GM18861 (cell line): ENCODE results near the gene UQCRHL.

Experiments
- ATAC-seq: cut with Tn5 transposase; IDR thresholded peaks from one replicate; pipeline ENCODE4 v1.9.1; 2021; ENCODE audit not compliant: unreplicated experiment

The UQCRHL gene

DNA sequence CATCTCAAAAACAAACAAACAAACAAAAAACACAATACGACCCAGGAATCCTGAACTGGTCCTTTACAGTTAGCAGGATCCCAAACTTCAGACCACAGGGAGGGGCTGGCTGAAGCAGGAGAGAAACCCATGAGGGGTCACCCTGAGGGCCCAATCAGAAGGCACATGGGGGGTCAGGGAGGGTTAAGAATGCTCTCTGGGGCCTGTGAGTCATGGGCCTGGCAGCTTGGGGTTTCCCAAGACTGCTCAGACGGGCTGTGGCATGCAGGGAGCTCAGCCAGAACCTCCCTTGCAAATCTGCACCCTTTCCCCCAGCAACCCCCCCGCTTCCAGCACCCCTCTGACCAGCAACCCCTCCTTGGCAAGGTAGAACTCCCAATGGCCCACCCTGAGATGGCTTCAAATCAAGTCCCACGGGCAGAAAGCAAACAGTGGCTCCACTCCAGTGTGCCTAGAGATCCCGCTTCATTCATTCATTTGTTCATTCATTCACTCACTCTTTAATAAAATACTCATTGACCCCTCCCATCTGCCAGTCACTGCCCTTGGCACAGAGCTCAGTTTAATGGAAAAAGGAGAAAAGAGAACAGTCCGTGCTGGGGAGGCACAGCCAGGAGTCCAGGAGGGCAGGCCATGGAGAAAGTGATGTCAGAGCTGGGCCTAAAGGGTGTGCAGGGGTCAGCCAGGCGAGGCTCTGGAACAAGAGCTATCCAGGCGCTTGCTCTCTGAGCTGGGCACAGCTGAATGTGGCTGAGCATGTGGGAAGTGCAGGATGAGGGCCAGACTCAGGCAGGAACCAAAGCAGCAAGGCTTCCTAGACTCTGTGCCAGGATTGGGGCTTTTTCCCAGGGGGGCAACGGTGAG lies 8.2 kb downstream of the UQCRHL start:
- no peak for ATAC-seq

DNA sequence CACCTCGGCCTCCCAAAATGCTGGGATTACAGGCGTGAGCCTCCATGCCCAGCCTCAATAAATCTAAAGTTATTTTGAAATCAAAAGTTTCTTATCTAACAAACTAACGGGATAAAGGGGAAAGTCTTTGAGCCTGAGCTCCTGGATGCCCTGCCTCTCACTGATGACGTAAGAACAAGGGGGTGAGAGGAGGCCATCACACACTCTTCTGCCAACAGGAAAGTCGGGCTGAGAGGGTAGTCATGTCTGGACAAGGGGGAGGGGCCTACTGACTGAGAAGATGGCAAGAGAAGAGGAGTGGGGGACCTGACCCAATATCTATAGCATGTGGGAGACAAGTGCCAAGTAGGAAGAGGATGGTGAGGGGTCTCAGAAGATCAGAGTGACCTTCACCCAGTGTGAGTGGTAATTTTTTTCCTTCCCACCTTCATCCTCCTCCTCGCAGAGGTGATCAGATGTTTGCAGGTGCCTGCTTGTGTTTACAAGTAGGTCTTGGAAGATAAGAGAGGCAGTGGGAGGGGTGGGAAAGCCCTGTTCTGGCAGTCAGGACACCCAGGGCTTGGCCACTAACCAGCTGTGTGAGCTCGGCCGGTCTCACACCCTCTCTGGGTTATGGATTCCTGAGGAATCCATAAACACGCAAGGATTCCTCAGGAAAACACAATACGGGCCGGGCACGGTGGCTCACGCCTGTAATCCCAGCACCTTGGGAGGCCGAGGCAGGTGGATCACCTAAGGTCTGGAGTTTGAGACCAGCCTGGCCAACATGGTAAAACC lies 9.6 kb downstream of the UQCRHL start:
- no peak for ATAC-seq

DNA sequence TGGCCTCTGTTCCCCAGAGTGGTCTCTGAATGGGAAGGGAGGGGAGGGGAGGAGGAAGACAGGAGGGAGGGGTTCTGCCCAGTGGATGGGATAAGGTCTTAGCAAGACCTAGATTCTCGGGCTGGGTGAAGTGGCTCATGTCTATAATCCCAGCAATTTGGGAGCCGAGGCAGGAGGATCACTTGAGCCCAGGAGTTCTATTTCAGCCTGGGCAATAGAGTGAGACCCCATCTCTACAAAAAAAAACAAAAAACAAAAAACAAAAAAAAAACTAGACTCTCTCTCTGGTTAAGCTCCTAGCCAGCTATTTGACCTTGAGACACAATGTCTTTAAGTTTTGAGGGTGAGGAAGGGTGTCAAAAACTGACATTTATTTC lies 11.4 kb downstream of the UQCRHL start:
- no peak for ATAC-seq

DNA sequence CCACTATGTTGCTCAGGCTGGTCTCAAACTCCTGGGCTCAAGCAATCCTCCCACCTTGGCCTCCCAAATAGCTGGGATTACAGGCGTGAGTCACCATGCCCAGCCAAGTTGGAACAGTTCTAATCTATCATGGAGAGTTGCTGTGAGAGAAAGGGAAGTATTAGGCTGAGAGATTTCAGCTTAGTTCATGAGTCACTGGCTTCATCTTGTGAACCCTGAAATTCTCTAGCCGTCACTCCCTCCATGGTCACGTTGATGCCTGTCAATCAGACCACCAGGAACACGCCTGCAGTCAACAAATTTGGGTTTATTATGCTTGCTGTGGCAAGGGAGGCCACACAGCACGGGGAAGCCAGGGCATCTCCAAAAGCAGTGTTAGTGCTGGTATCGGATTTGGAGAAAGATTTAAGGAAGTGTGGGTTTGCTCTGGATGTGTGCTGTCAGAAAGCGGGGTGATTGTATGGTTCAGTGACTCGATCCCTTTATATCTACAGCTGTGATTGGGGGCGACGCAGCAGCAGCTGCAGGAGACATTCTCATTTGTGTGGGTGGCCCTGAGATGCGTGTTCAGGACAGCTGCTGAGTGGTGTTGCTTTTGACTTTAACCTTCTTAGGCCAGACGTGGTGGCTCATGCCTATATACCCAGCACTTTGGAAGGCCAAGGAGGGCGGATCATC lies 18.7 kb downstream of the UQCRHL start:
- ATAC-seq = no peak

DNA sequence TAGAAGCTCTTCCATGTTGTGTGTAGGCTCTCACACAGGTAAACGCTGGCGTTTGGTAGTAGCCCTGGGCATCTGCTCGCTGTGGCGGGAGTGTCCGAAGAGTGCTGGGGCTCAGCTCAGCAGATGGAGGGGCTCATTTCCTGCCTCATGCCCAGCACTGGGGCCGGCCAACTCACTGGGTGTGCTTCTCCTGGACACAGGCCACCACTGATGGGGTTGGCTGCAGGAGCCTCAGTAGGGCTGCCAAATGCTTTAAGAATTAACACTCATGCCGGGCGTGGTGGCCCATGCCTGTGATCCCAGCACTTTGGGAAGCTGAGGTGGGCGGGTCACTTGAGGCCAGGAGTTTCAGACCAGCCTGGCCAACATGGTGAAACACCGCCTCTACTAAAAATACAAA lies 20.9 kb downstream of the UQCRHL start:
- ATAC-seq = no peak

DNA sequence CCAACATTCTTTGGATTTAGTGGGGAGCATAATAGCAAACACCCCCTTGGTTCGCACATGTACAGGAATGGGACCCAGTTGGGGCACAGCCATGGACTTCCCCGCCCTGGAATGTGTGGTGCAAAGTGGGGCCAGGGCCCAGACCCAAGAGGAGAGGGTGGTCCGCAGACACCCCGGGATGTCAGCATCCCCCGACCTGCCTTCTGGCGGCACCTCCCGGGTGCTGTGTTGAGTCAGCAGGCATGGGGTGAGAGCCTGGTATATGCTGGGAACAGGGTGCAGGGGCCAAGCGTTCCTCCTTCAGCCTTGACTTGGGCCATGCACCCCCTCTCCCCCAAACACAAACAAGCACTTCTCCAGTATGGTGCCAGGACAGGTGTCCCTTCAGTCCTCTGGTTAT lies 21.8 kb downstream of the UQCRHL start:
- ATAC-seq = no peak

DNA sequence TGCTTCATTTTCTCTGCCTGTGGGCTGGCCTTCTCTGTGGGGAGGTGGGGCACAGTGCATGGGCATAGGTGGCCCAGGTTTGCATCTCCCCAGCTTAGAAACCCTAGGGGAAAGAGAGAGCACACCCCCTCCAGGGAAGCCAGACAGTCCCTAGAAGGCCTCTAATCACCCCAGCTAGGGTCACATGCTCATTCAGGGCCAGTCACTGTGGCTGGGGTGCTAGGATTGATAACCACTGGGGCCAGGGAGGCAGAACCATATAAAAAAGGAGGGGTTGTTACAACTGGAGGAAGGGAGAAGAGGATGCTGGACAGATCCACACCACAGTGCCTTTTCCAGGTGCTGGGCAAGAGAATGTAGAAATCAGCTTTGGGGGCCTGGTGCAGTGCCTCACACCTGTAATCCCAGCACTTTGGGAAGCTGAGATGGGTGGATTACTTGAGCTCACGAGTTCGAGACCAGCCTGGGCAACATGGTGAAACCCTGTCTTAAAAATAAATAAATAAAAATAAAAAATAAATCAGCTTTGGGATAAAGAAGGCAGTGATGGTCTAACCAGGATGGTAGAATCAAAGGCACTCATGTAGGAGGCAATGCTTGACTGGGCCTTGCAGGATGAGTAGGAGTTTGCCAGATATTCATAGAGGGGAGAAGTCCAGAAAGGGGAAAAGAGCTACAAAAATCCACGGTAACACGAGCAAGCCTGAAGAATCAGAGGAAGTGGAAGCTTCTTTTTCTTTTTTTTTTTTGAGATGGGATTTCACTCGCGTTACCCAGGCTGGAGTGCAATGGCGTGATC lies 29.3 kb downstream of the UQCRHL start:
- ATAC-seq = no peak

DNA sequence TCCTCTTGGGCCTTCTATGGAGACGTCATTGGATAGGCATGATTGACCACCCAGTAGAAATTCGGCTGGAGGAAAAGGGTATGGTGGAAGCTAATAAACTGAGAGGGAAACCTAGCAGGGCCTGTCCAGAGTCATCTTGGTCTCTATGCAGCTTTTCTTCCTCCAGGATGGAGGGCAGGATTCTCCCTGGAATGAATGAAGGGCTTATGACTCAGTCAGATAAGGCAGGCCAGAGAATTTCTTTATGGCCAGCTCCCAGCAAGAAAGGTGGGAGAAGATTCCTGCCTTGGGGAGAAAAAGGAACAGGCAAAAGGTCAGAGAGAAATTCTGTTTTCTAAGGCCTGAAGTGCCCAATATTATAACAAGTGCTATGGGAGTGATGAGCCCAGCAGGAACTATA lies 31.7 kb downstream of the UQCRHL start:
- ATAC-seq = no peak

DNA sequence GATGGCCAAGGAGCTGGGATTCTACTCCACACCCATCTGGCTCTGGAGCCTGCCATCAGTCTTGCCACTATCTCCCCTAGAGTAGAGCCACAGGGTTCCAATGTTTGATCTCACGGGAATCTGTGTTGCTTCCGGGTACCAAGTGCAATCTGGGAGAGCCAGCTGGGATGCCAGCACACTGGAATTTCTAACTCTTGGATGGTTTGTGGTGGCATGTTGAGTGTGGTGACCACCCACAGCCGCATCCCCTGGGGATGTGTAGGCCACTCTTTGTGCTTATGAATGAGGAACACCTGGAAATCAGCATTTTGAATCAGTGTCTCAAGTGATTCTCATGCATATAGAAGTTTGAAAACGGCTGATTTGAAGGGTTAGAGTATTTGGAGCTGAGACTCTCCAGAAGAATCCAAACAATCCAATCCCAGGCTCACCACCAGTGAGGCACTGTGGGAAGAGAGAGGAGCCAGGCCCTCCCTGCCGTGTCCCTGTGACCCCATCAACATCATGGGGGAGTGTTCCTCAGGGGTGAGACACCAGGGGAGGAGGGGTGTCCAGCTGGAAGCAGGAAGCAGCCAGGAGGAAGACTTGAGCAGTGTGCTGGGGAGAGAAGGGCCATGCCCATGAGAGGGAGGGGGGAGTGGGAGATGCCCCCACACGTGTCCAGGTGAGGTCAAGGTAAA lies 35.5 kb downstream of the UQCRHL start:
- ATAC-seq = no peak

DNA sequence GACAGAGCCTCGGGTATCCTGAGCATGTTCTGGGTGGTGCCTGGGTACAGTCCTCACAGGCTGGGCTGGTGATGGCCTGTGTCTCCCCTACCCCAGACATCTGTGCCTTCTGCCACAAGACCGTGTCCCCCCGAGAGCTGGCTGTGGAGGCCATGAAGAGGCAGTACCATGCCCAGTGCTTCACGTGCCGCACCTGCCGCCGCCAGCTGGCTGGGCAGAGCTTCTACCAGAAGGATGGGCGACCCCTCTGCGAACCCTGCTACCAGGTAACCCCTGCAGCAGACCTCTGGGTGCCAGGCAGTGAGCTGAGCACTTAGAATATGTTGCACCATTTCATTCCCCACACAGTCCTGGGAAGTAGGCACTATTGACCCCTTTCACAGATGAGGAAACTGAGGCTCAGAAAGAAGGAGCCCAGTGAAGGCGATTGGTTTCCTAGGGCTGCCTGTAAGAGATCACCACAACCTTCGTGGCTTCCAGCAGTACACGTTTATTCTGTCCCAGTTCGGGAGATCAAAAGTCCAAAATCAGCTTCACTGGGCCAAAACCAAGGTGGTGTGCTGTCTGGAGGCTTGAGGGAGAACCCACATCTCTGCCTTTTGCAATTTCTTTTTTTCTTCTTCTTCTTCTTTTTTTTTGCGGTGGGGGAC lies 37.0 kb downstream of the UQCRHL start:
- no peak for ATAC-seq

DNA sequence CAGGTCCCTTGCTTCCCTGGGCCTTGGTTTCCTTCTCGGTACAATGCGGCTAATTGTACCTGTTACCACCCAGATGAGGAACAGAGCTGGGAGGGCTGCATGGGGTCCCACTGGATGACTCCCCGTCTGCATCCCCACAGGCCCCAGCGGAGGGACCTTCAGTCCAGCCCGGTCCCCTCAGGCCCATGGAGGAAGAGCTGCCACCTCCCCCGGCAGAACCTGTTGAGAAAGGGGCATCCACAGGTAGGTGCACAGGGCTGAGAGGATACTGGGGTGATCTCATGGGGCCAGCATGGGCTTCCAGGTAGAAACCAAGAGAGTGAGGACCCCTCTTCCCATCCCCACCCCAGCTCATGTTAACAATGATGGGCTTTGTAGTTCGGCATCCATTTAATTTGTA lies 39.1 kb downstream of the UQCRHL start:
- ATAC-seq = no peak

DNA sequence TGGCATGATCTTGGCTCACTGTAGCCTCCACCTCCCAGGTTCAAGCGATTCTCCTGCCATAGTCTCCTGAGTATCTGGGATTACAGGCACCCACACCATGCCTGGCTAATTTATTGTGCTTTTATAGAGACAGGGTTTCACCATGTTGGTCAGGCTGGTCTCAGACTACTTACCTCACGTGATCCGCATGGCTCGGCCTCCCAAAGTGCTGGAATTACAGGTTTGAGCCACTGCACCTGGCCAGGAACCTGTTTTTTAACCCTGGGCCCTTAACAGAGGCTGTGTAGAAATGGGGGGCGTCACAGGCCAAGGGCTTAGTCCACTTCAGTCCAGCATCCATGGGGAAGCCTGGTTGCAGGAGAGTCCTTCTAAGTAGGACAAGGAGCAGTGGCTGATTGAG lies 39.5 kb downstream of the UQCRHL start:
- no peak for ATAC-seq

DNA sequence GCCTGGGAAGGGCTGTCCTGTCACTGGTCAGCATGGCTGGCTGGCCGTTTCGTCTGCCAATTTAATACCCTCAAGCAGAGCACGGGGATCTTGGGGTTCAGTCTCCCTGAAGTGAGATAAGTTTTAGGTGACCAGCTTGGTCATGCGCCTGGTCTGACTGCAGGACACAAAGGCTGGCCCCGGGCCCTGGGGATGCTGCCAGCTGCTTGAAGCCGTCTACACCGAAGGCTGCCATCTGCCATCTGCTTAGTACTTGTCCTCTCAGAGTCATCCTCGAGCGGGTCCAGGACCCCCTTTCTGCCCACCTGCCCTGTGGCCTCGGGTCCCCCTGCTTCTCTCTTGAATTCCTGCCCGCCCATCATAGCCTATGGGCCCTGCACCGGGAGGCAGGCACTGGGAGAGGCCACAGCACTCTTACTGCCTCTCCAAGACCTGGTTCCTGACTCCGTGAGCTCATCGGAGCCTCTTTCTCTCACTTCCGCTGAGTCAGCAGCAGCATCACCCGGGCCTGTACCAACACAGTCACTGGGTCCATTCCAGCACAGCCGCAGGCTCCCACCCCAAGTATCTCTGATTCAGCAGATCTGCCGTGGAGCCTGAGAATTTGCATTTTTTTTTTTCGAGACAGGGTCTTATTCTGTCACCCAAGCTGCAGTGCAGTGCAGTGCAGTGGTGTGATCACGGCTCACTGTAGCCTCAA lies 41.8 kb downstream of the UQCRHL start:
- no peak for ATAC-seq

DNA sequence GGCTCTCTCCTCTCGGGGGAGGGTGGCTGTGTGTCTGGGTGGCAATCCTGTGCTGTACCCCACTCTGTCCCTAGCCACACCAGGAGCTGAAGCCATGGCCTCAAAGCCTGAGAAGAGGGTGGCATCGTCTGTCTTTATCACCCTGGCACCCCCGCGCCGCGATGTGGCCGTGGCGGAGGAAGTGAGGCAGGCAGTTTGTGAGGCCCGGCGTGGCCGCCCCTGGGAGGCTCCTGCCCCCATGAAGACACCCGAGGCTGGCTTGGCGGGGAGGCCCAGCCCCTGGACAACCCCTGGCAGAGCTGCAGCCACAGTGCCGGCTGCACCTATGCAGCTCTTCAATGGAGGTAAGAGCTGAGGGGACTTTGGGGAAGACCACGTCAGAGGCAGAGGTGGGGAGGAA lies 42.6 kb downstream of the UQCRHL start:
- no peak for ATAC-seq

DNA sequence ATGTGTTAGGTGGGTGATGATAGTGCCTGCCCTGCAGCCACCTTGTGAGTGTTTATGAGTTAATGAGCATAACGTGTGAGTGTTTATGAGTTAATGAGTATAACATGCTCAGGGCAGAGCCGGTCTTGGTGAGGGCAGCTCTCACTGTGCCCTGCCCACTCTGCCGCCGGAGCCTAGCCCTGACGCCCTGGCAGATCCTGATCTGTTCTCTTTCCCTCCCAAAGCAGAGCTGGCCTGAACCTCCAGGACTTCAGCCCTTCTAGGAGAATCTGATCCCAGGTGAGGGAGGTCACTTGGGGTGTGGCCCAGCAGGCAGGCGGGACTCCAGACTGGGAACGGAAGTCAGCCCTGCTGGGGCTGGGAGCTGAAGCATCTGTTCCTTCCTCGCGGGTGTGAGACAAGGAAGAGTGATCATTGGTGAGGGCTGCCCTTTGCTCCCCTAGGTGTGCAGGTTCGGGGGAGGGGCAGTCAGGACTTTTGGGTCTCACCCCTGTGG lies 43.1 kb downstream of the UQCRHL start:
- ATAC-seq = no peak

DNA sequence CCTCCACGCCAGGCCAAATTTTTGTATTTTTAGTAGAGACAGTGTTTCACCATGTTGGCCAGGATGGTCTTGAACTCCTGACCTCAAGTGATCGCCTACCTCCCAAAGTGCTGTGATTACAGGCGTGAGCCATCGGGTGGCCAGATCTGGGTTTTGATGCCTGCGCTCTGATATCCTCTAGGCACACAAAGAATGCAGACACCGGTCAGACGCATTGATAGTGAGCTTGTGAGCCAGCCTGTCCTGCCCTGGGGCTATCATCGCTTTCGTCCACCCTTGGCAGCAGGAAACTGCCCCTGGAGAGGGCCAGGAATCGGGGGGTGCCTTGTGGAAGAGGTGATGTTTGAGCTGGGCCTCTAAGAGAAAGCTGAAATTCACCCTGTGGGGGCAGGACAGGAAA lies 44.9 kb downstream of the UQCRHL start:
- ATAC-seq = no peak

DNA sequence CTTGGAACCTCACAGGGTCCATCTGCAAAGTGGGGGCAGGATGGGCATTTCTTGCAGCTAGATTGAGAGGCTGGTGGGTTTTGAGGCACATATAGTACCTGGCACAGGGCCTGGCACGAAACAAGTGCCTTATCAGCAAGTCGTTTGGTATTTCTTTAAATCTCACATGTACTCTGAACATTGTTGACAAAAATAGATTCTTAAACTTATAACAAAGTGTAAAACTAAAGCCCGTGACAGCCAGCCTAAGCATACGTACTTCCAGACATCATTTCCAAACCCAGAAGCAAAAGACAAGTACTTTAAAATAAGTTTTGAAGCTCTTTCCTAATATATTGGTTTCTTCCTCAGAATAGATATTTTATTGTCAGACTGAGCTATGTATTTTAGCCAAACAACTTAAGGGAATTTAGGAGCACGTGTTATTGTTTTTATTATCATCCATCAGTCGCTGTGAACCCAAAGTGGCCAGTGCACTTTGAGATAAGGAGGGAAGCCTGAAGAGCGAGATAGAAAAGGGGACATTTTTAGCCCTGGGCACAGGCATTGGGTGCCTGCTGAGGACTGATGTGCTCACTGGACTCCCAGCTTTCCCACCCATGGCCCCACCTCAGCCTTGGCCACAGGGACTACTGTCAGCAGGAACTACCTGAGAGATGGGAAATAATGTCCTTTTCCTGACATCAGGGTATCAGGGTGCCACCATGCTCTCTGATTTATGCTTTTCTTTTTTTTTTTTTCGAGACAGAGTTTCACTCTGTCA lies 45.9 kb downstream of the UQCRHL start:
- ATAC-seq = no peak

DNA sequence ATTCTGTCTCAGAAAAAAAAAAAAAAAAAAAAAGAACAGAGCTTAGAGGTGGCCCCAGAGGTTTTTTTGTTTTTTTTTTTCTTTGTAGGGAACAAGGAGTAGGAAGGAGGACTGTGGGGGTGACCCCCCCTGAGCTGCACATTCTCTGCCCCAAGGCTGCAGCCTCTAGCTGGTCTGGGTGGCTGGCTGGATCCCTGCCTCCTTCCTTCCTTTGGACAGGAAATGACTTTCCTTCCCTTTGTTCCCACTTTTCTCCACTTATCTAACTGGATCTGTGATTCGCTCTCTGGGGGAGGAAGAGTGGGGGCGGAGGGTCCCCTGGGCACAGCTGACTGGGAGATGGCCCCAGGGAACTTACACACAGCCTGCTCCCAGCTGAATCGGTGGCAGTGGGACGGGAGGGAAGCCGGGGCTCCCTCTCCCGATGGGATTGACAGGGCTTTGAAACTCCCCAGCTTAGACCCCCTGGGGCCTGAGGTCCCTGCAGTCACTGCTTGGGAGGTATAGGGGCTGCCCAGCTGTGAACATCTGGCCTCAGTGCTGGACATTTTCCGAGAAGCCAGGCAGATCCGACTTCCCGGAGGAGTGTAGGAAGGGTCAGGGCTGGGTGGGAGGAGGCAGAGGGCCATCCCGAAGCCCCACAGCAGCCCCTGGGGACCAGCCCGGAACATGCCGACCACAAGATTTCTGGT lies 46.8 kb downstream of the UQCRHL start:
- no peak for ATAC-seq
